GM12801 (cell line): Measurements from ENCODE around the gene HAUS7.

Source experiments
- CTCF ChIP-seq: IDR thresholded peaks from one replicate; pipeline ENCODE4 v1.5.1; 2011; ENCODE audit warnings: control low read depth; ENCODE audit not compliant: insufficient read length; ENCODE audit errors: extremely low read depth

HAUS7 gene

GRCh38 chrX:153504445-153505016, 34.2 kb upstream of the HAUS7 start:
- TF ChIP-seq CTCF = no peak

- no peak for TF ChIP-seq CTCF
Observed at GRCh38 chrX:153502796-153503195, 32.4 kb upstream of the HAUS7 start.

- no peak for TF ChIP-seq CTCF
Observed at GRCh38 chrX:153502131-153502530, 31.8 kb upstream of the HAUS7 start.

- no peak for TF ChIP-seq CTCF
Observed at GRCh38 chrX:153501530-153501929, 31.2 kb upstream of the HAUS7 start.

- TF ChIP-seq CTCF = no peak
Observed at GRCh38 chrX:153500676-153501280, 30.4 kb upstream of the HAUS7 start.

GRCh38 chrX:153499876-153500275, 29.5 kb upstream of the HAUS7 start:
- TF ChIP-seq CTCF = no peak

- no peak for TF ChIP-seq CTCF
Observed at GRCh38 chrX:153499341-153499740, 29.0 kb upstream of the HAUS7 start.
